KOPT-K1 (cell line): ENCODE data around the gene SH3RF1.

Source experiments
- H3K27ac ChIP-seq: fragments of 200-600 bp; sonication (generic); 2 replicates; pipeline ENCODE4 v1.5.1; 2016; ENCODE audit warnings: antibody characterized with exemption, mild to moderate bottlenecking, low read depth, low read length; ENCODE audit not compliant: poor library complexity, severe bottlenecking
- H3K36me3 ChIP-seq: fragments of 200-600 bp; sonication (generic); 2 replicates; pipeline ENCODE4 v1.5.1; 2017; ENCODE audit warnings: antibody characterized with exemption, mild to moderate bottlenecking, low read length, moderate library complexity; ENCODE audit not compliant: insufficient read depth
- H3K9me3 ChIP-seq: fragments of 200-600 bp; sonication (generic); 2 replicates; pipeline ENCODE4 v1.5.1; 2017; ENCODE audit warnings: antibody characterized with exemption, low read length, mild to moderate bottlenecking; ENCODE audit not compliant: insufficient read depth, poor library complexity, severe bottlenecking

The SH3RF1 gene

GRCh38 chr4:169070895-169071218, 199.9 kb downstream of the SH3RF1 start:
- no peaks in the 10 kb centered on the region for H3K36me3 ChIP-seq
- no peak overlapping the region for H3K27ac ChIP-seq
- no peaks in the 10 kb centered on the region for H3K9me3 ChIP-seq

DNA sequence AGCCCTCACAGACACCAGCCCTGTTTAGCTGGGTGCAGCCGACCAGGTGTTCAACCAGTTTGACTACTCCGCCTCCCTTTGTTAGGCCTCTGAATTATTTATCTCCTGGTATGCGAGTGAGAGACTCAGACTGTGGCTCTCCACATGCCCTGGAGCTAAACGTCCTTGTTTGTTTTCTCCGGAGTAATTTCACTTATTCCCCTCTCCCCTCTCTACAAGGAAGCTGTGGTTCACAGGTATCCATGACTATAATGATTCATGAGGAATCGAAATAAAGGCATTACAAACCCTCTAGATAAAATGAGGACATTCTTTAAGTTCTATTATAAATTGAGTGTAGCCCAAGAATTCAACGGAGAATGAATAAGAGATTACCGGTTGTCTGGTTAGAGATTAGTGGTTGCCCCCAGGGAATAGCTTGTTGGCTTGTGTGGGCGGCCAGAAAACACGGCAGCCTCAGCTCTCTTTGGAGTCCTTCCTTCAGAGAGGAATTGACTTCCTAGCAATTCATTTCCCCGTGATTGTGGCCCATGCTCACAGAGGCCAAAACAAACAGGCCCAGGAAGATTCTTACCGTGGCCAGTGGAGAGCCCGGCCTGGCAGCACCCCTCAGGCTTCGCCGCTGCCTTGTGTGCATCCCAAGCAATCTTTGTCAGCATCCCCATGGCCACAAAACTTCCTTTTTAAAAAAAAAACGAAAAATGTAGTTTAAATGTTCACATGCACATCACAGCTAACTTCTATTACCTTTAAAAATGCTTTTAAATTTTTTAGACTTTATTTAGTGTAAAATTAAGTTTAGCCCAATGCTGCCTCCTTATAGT, 200.5 kb downstream of the SH3RF1 start:
- Histone ChIP-seq H3K27ac (no peak overlapping the region), H3K9me3 (no peaks in the 10 kb centered on the region)

GRCh38 chr4:169068423-169068822, 202.3 kb downstream of the SH3RF1 start:
- Histone ChIP-seq H3K9me3 (no peaks in the 10 kb centered on the region), H3K36me3 (no peaks in the 10 kb centered on the region), H3K27ac (no peak overlapping the region)

More for the DNA sequence above, 200.5 kb downstream of the SH3RF1 start:
- H3K36me3 ChIP-seq, result no peaks in the 10 kb centered on the region

- Histone ChIP-seq H3K36me3 (no peaks in the 10 kb centered on the region), H3K27ac (no peak overlapping the region), H3K9me3 (no peaks in the 10 kb centered on the region)
Measured at GRCh38 chr4:169066934-169067333, 203.8 kb downstream of the SH3RF1 start.

- H3K27ac ChIP-seq, result no peak overlapping the region
- H3K36me3 ChIP-seq, result no peaks in the 10 kb centered on the region
Measured at GRCh38 chr4:169064296-169064695, 206.5 kb downstream of the SH3RF1 start.

DNA sequence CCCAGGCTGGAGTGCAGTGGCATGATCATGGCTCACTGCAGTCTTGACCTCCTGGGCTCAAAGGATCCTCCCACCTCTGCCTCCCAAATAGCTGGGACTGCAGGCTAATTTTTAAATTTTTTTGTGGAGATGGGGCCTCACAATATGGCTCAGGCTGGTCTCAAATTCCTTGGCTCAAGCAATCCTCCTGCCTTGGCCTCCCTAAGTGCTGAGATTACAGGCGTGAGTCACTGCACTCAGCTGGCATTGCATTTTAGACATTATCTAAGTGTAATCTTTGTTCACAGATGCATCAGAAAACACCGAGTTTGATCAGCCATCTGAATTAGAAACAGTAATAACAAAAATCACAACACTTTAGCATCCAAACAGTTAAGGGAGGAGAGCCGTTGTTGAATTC, 207.3 kb downstream of the SH3RF1 start:
- no peaks in the 10 kb centered on the region for H3K36me3 ChIP-seq
- no peaks in the 10 kb centered on the region for H3K9me3 ChIP-seq
- H3K27ac ChIP-seq, result no peak overlapping the region

More at GRCh38 chr4:169064296-169064695, 206.5 kb downstream of the SH3RF1 start:
- H3K9me3 ChIP-seq, result no peaks in the 10 kb centered on the region

GRCh38 chr4:169062897-169063244, 207.9 kb downstream of the SH3RF1 start:
- Histone ChIP-seq H3K36me3 (no peaks in the 10 kb centered on the region), H3K27ac (no peak overlapping the region)

DNA sequence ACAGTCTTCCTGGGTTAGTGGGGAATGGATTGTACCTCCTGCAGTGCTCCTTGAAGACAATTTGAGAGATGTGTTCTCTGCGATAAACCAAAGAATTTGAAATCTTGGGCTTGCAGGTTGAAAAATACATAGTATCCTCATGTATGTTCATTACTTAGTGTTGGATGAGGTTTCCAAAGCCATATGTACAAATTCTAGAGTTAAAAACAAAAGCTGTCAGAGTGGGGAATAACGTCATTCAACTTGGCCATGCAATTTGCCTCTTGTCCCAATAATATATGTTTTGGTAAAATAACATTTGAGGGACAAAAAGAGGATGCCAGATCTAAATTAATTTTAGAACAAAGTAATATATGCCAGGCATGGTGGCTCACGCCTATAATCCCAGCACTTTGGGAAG, 209.4 kb downstream of the SH3RF1 start:
- H3K27ac ChIP-seq, result no peak overlapping the region
- no peaks in the 10 kb centered on the region for H3K9me3 ChIP-seq
- no peaks in the 10 kb centered on the region for H3K36me3 ChIP-seq

More at GRCh38 chr4:169062897-169063244, 207.9 kb downstream of the SH3RF1 start:
- H3K9me3 ChIP-seq, result no peaks in the 10 kb centered on the region

DNA sequence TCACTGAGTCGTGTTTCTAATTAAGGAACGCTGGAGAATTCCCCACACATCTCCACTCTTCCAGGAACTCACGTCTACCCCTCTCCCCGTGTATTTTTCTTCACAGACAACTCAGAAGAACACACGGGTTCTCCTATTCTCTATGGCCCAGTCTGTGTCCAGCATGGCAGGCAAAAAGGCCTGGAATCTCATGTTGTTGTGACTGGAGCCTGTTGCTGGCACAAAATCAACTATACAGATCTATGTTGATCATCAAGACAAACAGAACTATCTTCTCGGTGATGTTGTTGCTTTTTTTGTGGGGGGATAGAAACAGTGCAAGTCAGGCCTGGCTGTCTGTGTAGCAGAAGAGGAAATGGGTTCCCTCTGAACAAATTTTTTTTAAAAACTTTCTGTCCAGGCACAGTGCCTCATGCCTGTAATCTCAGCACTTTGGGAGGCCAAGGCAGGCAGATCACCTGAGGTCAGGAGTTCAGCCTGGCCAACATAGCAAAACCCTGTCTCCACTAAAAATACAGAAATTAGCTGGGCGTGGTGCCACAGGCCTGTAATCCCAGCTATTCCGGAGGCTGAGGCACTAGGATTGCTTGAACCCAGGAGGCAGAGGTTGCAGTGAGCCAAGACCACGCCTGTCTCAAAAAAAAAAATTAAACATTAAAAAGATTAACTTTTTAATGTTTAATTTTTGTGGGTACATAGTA, 210.2 kb downstream of the SH3RF1 start:
- Histone ChIP-seq H3K27ac (no peak overlapping the region), H3K36me3 (no peaks in the 10 kb centered on the region), H3K9me3 (no peaks in the 10 kb centered on the region)

DNA sequence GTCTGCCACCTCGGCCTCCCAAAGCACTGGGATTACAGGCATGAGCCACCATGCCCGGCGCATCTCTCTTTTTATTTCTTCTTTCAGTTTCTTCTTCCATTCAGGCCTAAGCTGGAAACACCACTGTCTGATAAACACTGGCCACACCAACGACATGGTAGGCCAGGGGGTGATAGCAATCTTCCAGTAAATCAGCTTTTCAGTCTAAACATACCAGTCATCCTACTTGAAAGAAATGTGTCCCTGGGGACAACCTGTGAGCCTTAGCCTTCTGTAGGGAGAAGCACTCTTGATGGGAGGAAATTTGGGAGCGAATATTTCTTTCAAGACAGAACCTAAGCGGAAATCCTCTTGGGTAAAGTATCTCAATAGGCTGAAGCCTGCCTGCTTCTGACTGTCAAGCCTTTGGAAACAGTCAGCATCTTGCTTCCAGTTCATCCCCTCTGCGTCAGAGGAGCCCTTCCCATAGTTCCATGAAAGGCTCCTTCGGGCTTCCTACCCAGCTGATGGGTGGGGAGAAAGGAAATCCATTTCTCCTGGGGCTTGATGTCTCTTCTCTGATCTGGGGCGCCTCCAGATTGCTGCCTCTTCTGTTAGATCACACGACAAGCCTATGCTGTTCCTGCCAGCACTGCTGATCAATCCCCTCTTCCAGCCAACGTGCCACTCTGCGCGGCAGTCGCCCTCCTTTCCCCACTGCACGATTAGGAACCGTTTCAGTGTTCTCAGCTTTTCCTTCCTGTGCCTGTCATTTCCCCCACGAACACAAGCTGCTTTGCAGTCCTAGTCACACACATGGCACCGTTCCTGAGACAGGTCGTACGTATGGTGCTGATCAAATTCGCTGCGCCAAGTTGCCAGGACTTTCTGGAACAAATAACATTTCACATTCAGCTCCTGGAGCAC, 211.2 kb downstream of the SH3RF1 start:
- no peaks in the 10 kb centered on the region for H3K9me3 ChIP-seq
- H3K36me3 ChIP-seq, result no peaks in the 10 kb centered on the region
- H3K27ac ChIP-seq, result no peak overlapping the region

DNA sequence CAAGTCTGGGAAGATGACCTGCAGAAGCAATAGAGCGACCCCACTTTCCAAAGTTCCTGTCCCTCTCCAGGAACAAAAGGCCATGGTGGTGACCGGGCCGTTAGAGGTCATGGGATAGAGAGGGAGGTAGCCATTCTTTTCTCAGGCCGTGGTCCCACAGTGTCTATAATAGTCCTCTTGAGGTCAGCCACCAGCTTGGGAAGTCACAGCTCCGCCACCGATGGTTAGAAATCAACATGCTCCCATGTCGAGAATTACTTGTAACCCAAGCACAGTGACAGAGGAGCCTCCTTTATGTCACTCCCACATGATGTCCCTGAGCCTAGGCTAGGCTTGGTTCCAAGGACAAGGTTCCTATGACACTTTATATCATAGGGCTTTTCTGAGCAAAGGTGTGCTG, 212.4 kb downstream of the SH3RF1 start:
- H3K27ac ChIP-seq, result no peak overlapping the region
- H3K9me3 ChIP-seq, result no peaks in the 10 kb centered on the region
- no peaks in the 10 kb centered on the region for H3K36me3 ChIP-seq

GRCh38 chr4:169054879-169055278, 215.9 kb downstream of the SH3RF1 start:
- no peaks in the 10 kb centered on the region for H3K36me3 ChIP-seq
- H3K9me3 ChIP-seq, result no peaks in the 10 kb centered on the region
- H3K27ac ChIP-seq, result no peak overlapping the region

- H3K27ac ChIP-seq, result no peak overlapping the region
Measured at GRCh38 chr4:169052594-169052945, 218.2 kb downstream of the SH3RF1 start.

DNA sequence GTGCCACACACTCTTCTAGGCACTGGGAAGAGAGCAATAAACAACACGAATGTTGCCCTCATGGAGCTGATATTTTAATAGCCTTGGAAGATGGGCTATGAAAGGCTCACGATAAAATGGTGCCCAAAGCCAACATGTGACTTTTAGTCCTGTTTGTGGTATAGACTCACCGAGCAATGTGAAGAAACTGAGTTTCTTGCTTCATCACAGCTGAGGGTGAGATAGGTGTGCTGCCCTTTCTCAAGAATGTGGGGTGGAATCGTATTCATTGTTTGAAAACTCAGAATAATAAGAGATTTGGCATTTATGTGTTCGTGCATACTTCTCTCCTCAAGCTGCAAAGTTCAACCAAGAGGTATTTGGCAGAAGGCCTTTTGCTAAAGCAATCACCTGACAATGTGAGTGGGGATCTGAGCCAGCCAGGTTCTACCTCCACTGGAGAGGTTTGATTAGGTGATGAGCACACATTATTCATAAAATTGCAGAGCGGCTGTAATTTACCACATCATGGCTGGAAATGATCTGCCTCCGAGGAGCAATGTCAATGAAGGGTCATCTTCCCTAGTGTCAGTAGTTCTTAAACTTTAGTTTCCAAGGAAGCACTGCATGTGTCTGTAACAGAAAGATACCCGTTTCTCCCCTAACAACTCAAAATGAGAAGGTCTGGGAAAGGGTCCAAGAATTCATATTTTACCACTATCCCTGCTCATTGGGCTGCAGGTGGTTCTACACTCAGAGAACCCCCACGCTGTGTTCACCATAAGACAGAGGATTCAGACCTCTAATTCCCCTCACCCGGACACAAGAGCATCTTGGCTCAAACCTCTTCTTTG, 218.8 kb downstream of the SH3RF1 start:
- no peak overlapping the region for H3K27ac ChIP-seq
- H3K9me3 ChIP-seq, result no peaks in the 10 kb centered on the region

More at GRCh38 chr4:169052594-169052945, 218.2 kb downstream of the SH3RF1 start:
- H3K36me3 ChIP-seq, result no peaks in the 10 kb centered on the region
- no peaks in the 10 kb centered on the region for H3K9me3 ChIP-seq

More for the DNA sequence above, 218.8 kb downstream of the SH3RF1 start:
- no peaks in the 10 kb centered on the region for H3K36me3 ChIP-seq
